ENCODE results near the gene CLDN14. TPM values are rescaled to one million over a fixed set of nuclear protein-coding genes. Genes with fewer than 3 reads are reported as not detected.

CLDN14 gene
- total and polyA plus RNA-seq, 2 donors (not counting 1 experiment from before 2014, with no cell fraction given), result 0.39 TPM; not detected in 1

DNA sequence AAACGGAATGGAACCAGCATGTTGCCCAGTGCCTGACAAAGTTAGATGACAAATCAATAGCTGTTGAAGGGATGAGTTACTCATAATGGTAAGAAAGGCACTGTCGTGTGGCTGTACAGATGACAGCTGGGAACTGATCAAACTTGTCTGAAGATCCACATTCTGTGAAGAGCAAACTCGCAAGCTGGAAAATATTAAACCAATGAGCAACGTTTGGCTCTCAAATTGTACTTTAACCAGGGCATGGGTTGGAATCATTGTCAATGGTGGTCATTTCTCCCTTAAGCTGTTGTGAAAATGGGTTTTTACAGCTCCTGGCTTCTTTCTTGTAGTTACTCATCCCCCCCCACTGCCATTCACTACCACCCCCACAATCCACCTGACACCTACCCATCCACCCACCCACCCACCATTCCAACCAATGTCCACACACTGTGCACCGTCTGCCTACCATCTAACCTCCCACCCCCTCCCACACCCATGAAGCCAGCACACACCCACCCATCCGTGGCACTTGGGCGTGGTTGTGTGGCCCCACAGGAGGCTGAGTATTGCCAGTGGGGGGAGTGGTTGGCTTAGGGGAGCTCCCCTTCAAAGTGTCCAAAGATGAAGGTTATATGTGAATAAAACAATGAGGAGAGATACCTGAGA is 46.7 kb downstream of the CLDN14 start:
- 100% methylated on average over 4 of the region's 7 CpGs for WGBS (ENCODE audit: insufficient coverage)
- H3K4me3 ChIP-seq (ENCODE audit: control extremely low read depth in 1 of 5, extremely low read depth in 1 of 5, insufficient read depth in 1 of 5, low read depth in 2 of 5, low read length in 4 of 5), result no peak overlapping the region

DNA sequence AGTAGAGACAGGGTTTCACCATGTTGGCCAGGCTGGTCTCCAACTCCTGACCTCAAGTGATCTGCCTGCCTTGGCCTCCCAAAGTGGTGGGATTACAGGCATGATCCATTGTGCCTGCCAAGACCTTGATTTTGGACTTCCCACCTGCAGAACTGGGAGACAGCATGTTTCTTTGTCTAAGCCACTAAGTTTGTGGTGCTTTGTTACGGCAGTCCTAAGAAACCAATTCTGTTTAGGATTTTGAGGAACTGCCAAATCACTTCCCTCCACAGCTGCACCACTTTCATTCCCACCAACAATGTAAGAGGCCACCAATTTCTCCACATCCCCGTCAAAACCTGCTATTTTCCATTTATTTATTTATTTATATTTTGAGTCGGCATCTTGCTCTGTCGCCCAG is 48.7 kb downstream of the CLDN14 start:
- CTCF ChIA-PET, result no interaction called here
- DNase-seq (no peak), ATAC-seq (ENCODE audit: low read depth) (no peak)
- peaks cover 36% of the 10 kb centered on the region for H3K27me3 Mint-ChIP-seq
- H3K4me3 Mint-ChIP-seq, result no peak overlapping the region
- Histone ChIP-seq H3K9me3 (ENCODE audit: control extremely low read depth in 1 of 3, control insufficient read depth in 2 of 3, insufficient read depth in 1 of 3, low read length in 2 of 3) (peaks cover 0 to under 1% (median 0%) of the 10 kb centered on the region in 3 donors), H3K27me3 (replicated peaks in 1 of 4; ENCODE audit: control extremely low read depth in 1 of 4, control insufficient read depth in 3 of 4, insufficient read depth in 4 of 4, low read length in 3 of 4) (peaks cover 0 to 22% (median 5%) of the 10 kb centered on the region in 4 experiments), H4K20me1 (ENCODE audit: control insufficient read depth, insufficient read depth, low read length, poor library complexity, severe bottlenecking) (no peaks in the 10 kb centered on the region), H3K36me3 (replicated peaks in 1 of 2; ENCODE audit: control extremely low read depth in 1 of 2, control insufficient read depth in 1 of 2, extremely low read depth in 1 of 2, insufficient read depth in 2 of 2, low read length in 1 of 2) (no peaks in the 10 kb centered on the region), H3K9ac (ENCODE audit: low read length) (no peak overlapping the region), H2AFZ (ENCODE audit: insufficient read depth, low read depth, low read length, poor library complexity, severe bottlenecking) (no peak overlapping the region), H3K4me3 (ENCODE audit: control extremely low read depth in 1 of 5, extremely low read depth in 1 of 5, insufficient read depth in 1 of 5, low read depth in 2 of 5, low read length in 4 of 5) (no peak overlapping the region), H3K4me1 (ENCODE audit: control insufficient read depth in 2 of 2, insufficient read depth in 2 of 2, low read length in 2 of 2) (peaks cover 12 to 13% of the 10 kb centered on the region in 2 donors), H3K79me2 (ENCODE audit: control insufficient read depth, insufficient read depth, low read length) (no peaks in the 10 kb centered on the region), H3K27ac (ENCODE audit: low read length in 2 of 2) (no peak overlapping the region), H3K4me2 (replicated peaks; ENCODE audit: low read depth, low read length, poor library complexity, severe bottlenecking) (no peak overlapping the region)
- WGBS (ENCODE audit: insufficient coverage), result 60% methylated on average over 2 of the region's 4 CpGs
- H3K9me3 Mint-ChIP-seq (ENCODE audit: insufficient read depth), result no peaks in the 10 kb centered on the region
- H3K4me1 Mint-ChIP-seq, result peaks cover 20% of the 10 kb centered on the region
- no peak for TF ChIP-seq EZH2 (IDR thresholded peaks at IDR 0.05; ENCODE audit: borderline replicate concordance, insufficient read depth, low read depth, low read length, poor library complexity, severe bottlenecking)
- TF ChIP-seq, protein P1, sequence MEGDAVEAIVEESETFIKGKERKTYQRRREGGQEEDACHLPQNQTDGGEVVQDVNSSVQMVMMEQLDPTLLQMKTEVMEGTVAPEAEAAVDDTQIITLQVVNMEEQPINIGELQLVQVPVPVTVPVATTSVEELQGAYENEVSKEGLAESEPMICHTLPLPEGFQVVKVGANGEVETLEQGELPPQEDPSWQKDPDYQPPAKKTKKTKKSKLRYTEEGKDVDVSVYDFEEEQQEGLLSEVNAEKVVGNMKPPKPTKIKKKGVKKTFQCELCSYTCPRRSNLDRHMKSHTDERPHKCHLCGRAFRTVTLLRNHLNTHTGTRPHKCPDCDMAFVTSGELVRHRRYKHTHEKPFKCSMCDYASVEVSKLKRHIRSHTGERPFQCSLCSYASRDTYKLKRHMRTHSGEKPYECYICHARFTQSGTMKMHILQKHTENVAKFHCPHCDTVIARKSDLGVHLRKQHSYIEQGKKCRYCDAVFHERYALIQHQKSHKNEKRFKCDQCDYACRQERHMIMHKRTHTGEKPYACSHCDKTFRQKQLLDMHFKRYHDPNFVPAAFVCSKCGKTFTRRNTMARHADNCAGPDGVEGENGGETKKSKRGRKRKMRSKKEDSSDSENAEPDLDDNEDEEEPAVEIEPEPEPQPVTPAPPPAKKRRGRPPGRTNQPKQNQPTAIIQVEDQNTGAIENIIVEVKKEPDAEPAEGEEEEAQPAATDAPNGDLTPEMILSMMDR (IDR thresholded peaks at IDR 0.05), result no peak
- H3K27ac Mint-ChIP-seq, result no peak overlapping the region
- intact Hi-C loops (cut with micrococcal nuclease), result no loop called here
- POLR2A ChIA-PET, result no interaction called here

More for the DNA sequence above, 46.7 kb downstream of the CLDN14 start:
- no peak overlapping the region for H3K4me2 ChIP-seq (replicated peaks; ENCODE audit: low read depth, low read length, poor library complexity, severe bottlenecking)
- H3K4me1 Mint-ChIP-seq, result peaks cover 20% of the 10 kb centered on the region
- H3K27me3 ChIP-seq (replicated peaks in 1 of 4; ENCODE audit: control extremely low read depth in 1 of 4, control insufficient read depth in 3 of 4, insufficient read depth in 4 of 4, low read length in 3 of 4), result peaks cover 0 to 22% (median 5%) of the 10 kb centered on the region in 4 experiments
- peaks cover 2% of the 10 kb centered on the region for H3K9me3 Mint-ChIP-seq (ENCODE audit: insufficient read depth)
- no peak overlapping the region for H3K27ac ChIP-seq (ENCODE audit: low read length in 2 of 2)
- H4K20me1 ChIP-seq (ENCODE audit: control insufficient read depth, insufficient read depth, low read length, poor library complexity, severe bottlenecking), result no peaks in the 10 kb centered on the region
- peaks cover 0 to 4% (median 0%) of the 10 kb centered on the region in 3 donors for H3K9me3 ChIP-seq (ENCODE audit: control extremely low read depth in 1 of 3, control insufficient read depth in 2 of 3, insufficient read depth in 1 of 3, low read length in 2 of 3)
- ChIA-PET CTCF (no interaction called here), POLR2A (no interaction called here)
- no peaks in the 10 kb centered on the region for H3K36me3 ChIP-seq (replicated peaks in 1 of 2; ENCODE audit: control extremely low read depth in 1 of 2, control insufficient read depth in 1 of 2, extremely low read depth in 1 of 2, insufficient read depth in 2 of 2, low read length in 1 of 2)
- peaks cover 12 to 13% of the 10 kb centered on the region in 2 donors for H3K4me1 ChIP-seq (ENCODE audit: control insufficient read depth in 2 of 2, insufficient read depth in 2 of 2, low read length in 2 of 2)
- H3K9ac ChIP-seq (ENCODE audit: low read length), result no peak overlapping the region
- TF ChIP-seq, protein P1 (IDR thresholded peaks at IDR 0.05), result no peak
- no peak for TF ChIP-seq EZH2 (IDR thresholded peaks at IDR 0.05; ENCODE audit: borderline replicate concordance, insufficient read depth, low read depth, low read length, poor library complexity, severe bottlenecking)
- ATAC-seq (ENCODE audit: low read depth) (no peak), DNase-seq (no peak)
- no peak overlapping the region for H2AFZ ChIP-seq (ENCODE audit: insufficient read depth, low read depth, low read length, poor library complexity, severe bottlenecking)
- no peak overlapping the region for H3K27ac Mint-ChIP-seq
- intact Hi-C loops (cut with micrococcal nuclease), result no loop called here
- no peak overlapping the region for H3K4me3 Mint-ChIP-seq
- H3K27me3 Mint-ChIP-seq, result peaks cover 36% of the 10 kb centered on the region
- H3K79me2 ChIP-seq (ENCODE audit: control insufficient read depth, insufficient read depth, low read length), result no peaks in the 10 kb centered on the region
